ENCODE data around the gene SLC26A1. TPM values are rescaled to one million over a fixed set of nuclear protein-coding genes. Genes with fewer than 3 reads are reported as not detected.
"Not testable (repeated sequence)": the region's sequence is repeated elsewhere in the genome, so short reads cannot be mapped to it uniquely, and the experiment has no call there.

The SLC26A1 gene
- total RNA-seq, 1 donor from 2014 or later: not detected

DNA sequence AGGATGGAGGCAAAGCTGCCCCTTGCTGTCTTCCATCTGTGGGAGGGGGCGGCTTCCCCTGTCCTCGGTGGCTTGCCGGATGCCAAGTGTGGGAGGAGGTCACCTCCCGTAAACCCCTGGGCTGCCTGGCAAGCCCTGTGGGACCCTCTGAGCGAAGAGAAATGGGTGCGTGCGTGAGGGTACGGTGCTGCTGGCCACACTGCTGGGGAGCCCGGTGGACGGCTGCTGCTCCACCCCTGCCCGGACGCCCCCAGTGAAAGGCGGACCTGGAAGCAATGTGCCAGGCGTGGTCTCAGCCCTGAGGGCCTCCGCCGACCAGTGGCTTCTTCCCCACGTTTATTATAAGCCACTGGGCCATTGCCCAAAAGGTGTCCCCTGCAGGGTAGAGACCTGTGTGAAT lies 10.9 kb downstream of the SLC26A1 start:
- no peak overlapping the region for H3K4me3 ChIP-seq
- H3K9ac ChIP-seq: no peak overlapping the region
- H2AFZ ChIP-seq (replicated peaks): no peak overlapping the region
- DNase-seq (ENCODE audit: low spot score): no peak
- no peaks in the 10 kb centered on the region for H3K36me3 Mint-ChIP-seq
- H3K79me2 ChIP-seq (ENCODE audit: low read depth): no peaks in the 10 kb centered on the region
- H3K9me3 Mint-ChIP-seq: no peaks in the 10 kb centered on the region
- H4K20me1 ChIP-seq (ENCODE audit: low read depth): no peaks in the 10 kb centered on the region
- H3K27ac ChIP-seq: no peak overlapping the region
- peaks cover 40% of the 10 kb centered on the region for H3K27me3 ChIP-seq
- TF ChIP-seq, protein P1, sequence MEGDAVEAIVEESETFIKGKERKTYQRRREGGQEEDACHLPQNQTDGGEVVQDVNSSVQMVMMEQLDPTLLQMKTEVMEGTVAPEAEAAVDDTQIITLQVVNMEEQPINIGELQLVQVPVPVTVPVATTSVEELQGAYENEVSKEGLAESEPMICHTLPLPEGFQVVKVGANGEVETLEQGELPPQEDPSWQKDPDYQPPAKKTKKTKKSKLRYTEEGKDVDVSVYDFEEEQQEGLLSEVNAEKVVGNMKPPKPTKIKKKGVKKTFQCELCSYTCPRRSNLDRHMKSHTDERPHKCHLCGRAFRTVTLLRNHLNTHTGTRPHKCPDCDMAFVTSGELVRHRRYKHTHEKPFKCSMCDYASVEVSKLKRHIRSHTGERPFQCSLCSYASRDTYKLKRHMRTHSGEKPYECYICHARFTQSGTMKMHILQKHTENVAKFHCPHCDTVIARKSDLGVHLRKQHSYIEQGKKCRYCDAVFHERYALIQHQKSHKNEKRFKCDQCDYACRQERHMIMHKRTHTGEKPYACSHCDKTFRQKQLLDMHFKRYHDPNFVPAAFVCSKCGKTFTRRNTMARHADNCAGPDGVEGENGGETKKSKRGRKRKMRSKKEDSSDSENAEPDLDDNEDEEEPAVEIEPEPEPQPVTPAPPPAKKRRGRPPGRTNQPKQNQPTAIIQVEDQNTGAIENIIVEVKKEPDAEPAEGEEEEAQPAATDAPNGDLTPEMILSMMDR (IDR thresholded peaks at IDR 0.05): no peak
- TF ChIP-seq EZH2phosphoT487 (IDR thresholded peaks at IDR 0.05) (no peak), EZH2 (IDR thresholded peaks at IDR 0.05) (no peak)
- H3K27me3 Mint-ChIP-seq (ENCODE audit: insufficient read depth, low read depth): peaks cover 14% of the 10 kb centered on the region
- H3K4me1 ChIP-seq: peaks cover 14% of the 10 kb centered on the region
- H3K4me2 ChIP-seq: no peak overlapping the region
- no peak overlapping the region for H3K4me3 Mint-ChIP-seq
- peaks cover 12% of the 10 kb centered on the region for H3K4me1 Mint-ChIP-seq
- H3K9me3 ChIP-seq (ENCODE audit: low read depth): no peaks in the 10 kb centered on the region
- H3K36me3 ChIP-seq: no peaks in the 10 kb centered on the region
- H3F3A ChIP-seq (ENCODE audit: low read depth): peaks cover 14% of the 10 kb centered on the region
- no peak overlapping the region for H3K27ac Mint-ChIP-seq

GRCh38 chr4:978957-979701 lies 14.1 kb downstream of the SLC26A1 start:
- TF ChIP-seq, protein P1 (IDR thresholded peaks at IDR 0.05): no peak
- TF ChIP-seq EZH2 (IDR thresholded peaks at IDR 0.05) (no peak), EZH2phosphoT487 (IDR thresholded peaks at IDR 0.05) (no peak)
- Mint-ChIP-seq H3K27me3 (ENCODE audit: insufficient read depth, low read depth) (no peaks in the 10 kb centered on the region), H3K4me1 (peaks cover 2% of the 10 kb centered on the region), H3K27ac (no peak overlapping the region), H3K9me3 (peaks cover 10% of the 10 kb centered on the region), H3K36me3 (no peaks in the 10 kb centered on the region), H3K4me3 (no peak overlapping the region)
- H3K9ac ChIP-seq: no peak overlapping the region
- no peak overlapping the region for H2AFZ ChIP-seq (replicated peaks)
- H3K27ac ChIP-seq: no peak overlapping the region
- H3F3A ChIP-seq (ENCODE audit: low read depth): no peaks in the 10 kb centered on the region
- no peak overlapping the region for H3K4me3 ChIP-seq
- peaks cover 16% of the 10 kb centered on the region for H3K27me3 ChIP-seq
- no peaks in the 10 kb centered on the region for H3K36me3 ChIP-seq
- DNase-seq (ENCODE audit: low spot score): no peak
- no peaks in the 10 kb centered on the region for H3K4me1 ChIP-seq
- H3K4me2 ChIP-seq: no peak overlapping the region
- H3K9me3 ChIP-seq (ENCODE audit: low read depth): no peaks in the 10 kb centered on the region
- no peaks in the 10 kb centered on the region for H4K20me1 ChIP-seq (ENCODE audit: low read depth)
- H3K79me2 ChIP-seq (ENCODE audit: low read depth): no peaks in the 10 kb centered on the region

DNA sequence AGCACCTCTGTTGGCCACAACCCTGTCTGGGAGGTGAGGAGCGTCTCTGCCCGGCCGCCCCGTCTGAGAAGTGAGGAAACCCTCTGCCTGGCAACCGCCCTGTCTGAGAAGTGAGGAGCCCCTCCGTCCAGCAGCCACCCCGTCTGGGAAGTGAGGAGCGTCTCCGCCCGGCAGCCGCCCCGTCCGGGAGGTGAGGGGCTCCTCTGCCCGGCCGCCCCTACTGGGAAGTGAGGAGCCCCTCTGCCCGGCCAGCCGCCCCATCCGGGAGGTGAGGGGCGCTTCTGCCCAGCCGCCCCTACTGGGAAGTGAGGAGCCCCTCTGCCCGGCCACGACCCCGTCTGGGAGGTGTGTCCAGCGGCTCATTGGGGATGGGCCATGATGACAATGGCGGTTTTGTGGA lies 17.2 kb downstream of the SLC26A1 start:
- not testable (repeated sequence) for H3K9ac ChIP-seq; H2AFZ ChIP-seq (replicated peaks); H3K9me3 ChIP-seq (ENCODE audit: low read depth); H3K27ac Mint-ChIP-seq; H3K4me3 Mint-ChIP-seq; H3K36me3 Mint-ChIP-seq; H3K4me1 Mint-ChIP-seq; H3F3A ChIP-seq (ENCODE audit: low read depth); DNase-seq (ENCODE audit: low spot score); H3K27ac ChIP-seq; H3K4me3 ChIP-seq; H3K4me2 ChIP-seq; H3K4me1 ChIP-seq; H3K79me2 ChIP-seq (ENCODE audit: low read depth); H3K27me3 Mint-ChIP-seq (ENCODE audit: insufficient read depth, low read depth); H3K36me3 ChIP-seq
- H3K9me3 Mint-ChIP-seq: peaks cover 10% of the 10 kb centered on the region
- peaks cover 18% of the 10 kb centered on the region for H4K20me1 ChIP-seq (ENCODE audit: low read depth)
- H3K27me3 ChIP-seq: peaks cover 35% of the 10 kb centered on the region

DNA sequence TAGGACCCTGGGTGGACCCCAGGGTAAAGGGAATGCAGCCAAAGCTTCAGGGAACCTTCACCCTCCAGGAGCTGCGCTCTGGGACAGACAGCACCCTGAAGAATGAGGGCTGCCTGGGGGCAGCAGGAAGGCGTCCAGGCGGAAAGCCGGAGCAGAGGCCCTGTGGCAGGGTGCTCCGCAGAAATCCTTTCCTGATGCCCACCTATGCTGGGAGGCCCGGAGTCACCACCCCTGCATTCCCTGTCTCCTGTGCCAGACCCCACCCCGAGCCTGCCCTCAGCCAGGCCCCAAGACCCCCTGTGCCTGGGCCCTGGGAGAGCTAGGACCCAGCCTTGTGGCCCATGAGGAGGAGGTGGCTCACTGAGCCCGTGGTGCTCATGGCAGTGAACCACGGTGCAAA lies 18.5 kb downstream of the SLC26A1 start:
- no peak overlapping the region for H3K4me3 Mint-ChIP-seq
- DNase-seq (ENCODE audit: low spot score): no peak

More for the DNA sequence above, 18.5 kb downstream of the SLC26A1 start:
- H3K79me2 ChIP-seq (ENCODE audit: low read depth): no peaks in the 10 kb centered on the region
- no peak overlapping the region for H3K27ac ChIP-seq
- Mint-ChIP-seq H3K9me3 (peaks cover 10% of the 10 kb centered on the region), H3K36me3 (peaks cover 2% of the 10 kb centered on the region), H3K4me1 (no peaks in the 10 kb centered on the region), H3K27ac (no peak overlapping the region), H3K27me3 (ENCODE audit: insufficient read depth, low read depth) (peaks cover 2% of the 10 kb centered on the region)
- H3K36me3 ChIP-seq: no peaks in the 10 kb centered on the region
- H3F3A ChIP-seq (ENCODE audit: low read depth): no peaks in the 10 kb centered on the region
- no peak overlapping the region for H2AFZ ChIP-seq (replicated peaks)
- no peak overlapping the region for H3K4me3 ChIP-seq
- no peak overlapping the region for H3K9ac ChIP-seq
- no peaks in the 10 kb centered on the region for H3K4me1 ChIP-seq
- H3K27me3 ChIP-seq: peaks cover 48% of the 10 kb centered on the region
- H3K4me2 ChIP-seq: no peak overlapping the region
- no peaks in the 10 kb centered on the region for H3K9me3 ChIP-seq (ENCODE audit: low read depth)
- peaks cover 23% of the 10 kb centered on the region for H4K20me1 ChIP-seq (ENCODE audit: low read depth)
- TF ChIP-seq EZH2phosphoT487 (IDR thresholded peaks at IDR 0.05): no peak
- no peak for TF ChIP-seq EZH2 (IDR thresholded peaks at IDR 0.05)
- TF ChIP-seq, protein P1 (IDR thresholded peaks at IDR 0.05): no peak
